8988T (cell line): Measurements from ENCODE around the gene ACTG2.
"Not testable (repeated sequence)": the region's sequence is repeated elsewhere in the genome, so short reads cannot be mapped to it uniquely, and the experiment has no call there.

Experiments used
- DNase-seq: peaks from one replicate; pipeline ENCODE4 v3.0.0; 2011

Gene ACTG2

DNA sequence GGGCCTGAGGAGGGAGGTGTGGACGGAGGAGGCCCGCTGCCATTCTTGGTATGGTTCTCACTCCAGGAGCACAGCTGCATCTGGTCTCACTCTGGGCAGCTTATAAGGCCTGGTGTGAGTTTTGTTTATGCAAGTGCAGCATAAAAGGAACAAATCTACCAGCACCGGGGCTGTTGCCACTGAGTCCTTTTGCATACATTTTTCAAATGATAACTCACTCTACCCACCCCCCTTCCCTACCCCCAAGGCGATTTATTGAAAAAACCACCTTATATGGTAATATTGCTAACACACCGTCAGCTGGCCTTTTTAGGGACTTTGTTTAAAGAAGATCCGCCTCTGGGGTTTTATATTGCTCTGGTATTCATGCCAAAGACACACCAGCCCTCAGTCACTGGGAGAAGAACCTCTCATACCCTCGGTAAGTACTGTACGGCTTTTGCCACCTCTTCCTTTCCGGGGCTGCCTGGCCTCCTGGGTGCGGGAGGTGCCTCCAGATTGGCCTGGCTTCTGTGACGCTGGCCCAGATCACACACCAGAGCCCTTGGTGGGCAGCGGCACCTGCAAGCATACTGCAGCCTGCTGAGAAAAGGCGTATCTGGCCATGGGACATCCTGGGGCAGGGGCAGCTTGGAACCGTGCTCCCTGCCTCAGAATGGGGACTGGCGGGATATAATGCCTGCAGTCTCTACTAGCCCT, at the start of gene ACTG2:
ACTG2 (plus strand) TSS at position 378 of the 699 bp plus-strand sequence. CDS start 8,304 bp downstream, outside the sequence.
- DNase-seq: no peak

GRCh38 chr2:73844087-73844486, 48.7 kb upstream of the ACTG2 start:
- no peak for DNase-seq

DNA sequence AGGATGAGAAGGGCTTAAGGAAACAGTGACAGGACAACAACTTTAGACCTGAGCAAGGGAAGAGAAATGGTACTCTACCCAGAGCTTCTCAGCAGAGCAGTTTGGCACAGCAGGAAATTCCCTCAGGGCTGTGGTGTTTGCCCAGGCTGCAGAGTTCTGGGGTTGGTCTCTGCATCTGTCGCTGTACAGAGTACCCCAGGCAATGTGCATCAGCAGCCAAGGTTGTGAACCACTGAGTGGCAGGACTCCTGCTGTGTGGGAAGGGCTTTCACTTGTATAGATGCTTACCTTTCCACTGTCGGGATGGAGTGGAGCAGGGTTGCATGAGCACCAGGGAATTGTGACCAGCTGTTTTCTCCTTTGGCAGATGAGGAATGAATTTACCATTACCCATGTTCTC, 42.8 kb upstream of the ACTG2 start:
- DNase-seq: no peak

GRCh38 chr2:73851274-73851673, 41.5 kb upstream of the ACTG2 start:
- DNase-seq: no peak

DNA sequence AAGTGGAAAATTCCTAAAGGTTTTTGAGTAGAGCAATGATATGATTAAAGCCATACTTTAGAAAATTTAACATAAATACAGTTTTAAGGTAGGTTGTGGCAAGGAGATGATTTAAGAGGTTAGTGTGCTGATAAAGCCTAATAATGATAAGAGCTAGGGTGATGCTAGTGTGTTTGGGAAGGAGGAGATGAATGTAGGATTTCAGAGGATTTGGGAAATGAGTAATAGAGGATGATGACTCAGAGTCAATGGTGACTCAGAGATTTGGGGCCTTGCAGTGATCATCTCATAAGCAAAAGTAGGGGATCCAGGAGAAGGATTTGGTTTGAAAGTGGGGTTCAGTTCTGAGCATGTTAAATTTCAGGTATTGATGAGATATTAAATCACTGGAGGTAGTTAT, 40.8 kb upstream of the ACTG2 start:
- DNase-seq: no peak

GRCh38 chr2:73855526-73855925, 37.3 kb upstream of the ACTG2 start:
- DNase-seq: no peak

GRCh38 chr2:73856214-73856613, 36.6 kb upstream of the ACTG2 start:
- no peak for DNase-seq

- DNase-seq: no peak
Observed at GRCh38 chr2:73859721-73860586, 32.9 kb upstream of the ACTG2 start.

- DNase-seq: no peak
Observed at GRCh38 chr2:73862987-73863386, 29.8 kb upstream of the ACTG2 start.

DNA sequence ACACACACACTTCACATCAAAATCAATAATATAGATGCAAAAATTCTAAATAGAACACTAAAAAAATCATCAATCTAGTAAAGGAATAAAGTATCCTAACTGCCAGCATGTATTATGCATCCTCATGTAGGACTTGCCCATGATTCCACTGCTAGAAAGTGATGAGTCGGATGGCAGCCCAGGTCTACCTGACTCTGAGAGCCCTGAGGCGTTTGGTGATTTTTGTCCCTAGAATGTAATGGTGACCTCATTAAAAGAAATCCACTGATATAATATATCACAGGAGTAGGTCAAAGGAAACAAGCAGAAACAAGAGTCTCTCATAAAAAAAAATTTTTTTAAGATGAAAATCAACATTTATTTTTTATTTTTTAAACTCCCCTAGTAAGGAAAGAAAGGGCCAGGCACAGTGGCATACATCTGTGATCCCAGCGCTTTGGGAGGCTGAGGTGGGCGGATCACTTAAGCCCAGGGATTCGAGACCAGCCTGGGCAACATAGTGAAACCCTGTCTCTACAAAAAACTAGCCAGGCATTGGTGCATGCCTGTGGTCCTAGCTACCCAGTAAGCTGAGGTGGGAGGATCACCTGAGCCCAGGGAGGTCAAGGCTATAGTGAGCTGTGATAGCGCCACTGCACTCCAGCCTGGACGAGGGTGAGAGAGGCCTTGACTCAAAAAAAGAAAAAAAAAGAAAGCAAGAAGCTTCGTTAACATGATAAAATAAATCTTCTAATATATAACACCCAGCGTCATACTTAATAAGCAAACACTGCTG, 24.4 kb upstream of the ACTG2 start:
- DNase-seq: no peak

DNA sequence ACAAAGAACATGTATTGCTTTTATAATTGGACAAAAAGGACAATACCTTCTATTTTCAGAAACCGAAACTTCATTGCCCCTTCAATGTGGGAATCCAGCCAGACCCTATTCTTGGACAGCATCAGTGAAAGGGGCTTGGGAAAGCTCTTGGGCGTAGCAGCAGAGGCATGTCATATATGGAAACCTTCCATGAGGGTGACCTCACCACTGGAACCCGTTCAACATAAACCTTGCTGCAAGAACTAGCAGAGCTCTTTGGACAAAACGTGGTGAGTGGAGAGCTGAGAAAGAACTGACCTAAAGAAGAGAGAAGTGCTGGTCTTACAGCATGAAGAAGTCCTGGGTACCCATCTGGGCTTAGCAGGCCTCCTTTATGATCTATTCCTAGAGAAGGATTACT, 22.7 kb upstream of the ACTG2 start:
- no peak for DNase-seq

DNA sequence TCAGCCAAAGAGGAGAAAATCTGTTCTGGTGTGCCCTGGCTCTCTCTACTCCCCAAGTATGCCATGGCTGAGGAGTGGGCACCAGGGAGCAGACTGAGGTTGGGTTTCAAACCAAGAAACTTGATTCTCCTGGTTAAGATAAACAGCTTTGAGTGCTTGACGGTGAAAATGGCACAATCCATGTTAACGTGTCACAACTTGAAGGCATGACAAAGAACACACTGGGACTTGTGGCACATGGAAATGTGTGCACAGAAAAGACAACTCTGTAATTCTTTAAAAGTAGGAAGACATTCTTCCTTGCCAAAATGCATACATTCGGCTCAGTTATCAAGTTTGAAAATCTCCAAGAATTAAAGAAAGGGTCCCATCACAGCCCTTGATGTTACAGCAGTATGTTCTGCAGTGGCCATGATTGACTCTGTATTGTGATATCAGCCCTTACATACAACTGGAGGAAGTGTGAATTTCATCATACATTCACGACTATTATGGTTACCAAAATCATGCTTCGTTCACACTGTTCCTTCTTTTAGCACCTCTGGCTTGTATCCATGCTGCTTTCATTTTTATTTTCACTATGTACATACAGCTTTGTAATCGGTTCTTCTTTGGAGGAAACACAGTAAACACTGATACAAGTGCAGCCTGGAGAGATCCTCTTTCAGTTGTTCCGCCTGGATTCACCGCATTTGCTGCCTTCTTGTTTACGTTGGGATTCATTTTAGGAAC, 15.6 kb upstream of the ACTG2 start:
- no peak for DNase-seq

- DNase-seq: not testable (repeated sequence)
Observed at GRCh38 chr2:73877984-73878383, 14.8 kb upstream of the ACTG2 start.

DNA sequence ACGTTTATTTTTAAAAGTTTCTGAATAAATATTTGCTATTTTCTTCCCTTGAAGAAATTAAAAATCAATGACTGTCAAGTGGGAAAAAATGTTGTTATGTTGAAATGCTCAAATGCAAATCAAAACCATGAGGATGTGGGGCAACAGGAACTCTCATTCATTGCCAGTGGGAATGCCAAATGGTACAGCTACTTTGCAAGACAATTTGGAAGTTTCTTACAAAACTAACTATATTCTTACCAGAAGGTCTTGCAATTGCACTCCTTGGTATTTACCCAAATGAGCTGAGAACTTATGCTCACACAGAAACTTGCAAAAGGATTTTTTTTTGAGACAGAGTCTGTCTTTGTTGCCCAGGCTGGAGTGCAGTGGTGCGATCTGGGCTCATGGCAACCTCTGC, 7.4 kb upstream of the ACTG2 start:
- DNase-seq: no peak

DNA sequence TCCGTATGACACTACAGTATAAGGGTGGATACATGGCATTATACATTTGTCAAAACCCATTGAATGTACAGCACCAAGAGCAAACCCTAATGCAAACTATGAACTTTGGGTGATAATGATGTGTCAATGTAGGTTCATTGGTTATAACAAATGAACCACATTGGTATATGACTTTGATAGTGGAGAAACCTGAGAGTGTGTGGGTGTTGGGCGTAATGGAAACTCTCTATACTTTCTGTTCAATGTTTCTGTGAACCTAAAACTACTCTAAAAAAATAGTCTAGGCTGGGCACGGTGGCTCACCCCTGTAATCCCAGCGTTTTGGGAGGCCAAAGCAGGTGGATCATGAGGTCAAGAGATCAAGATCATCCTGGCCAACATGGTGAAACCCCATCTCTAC, 6.5 kb upstream of the ACTG2 start:
- DNase-seq: no peak

DNA sequence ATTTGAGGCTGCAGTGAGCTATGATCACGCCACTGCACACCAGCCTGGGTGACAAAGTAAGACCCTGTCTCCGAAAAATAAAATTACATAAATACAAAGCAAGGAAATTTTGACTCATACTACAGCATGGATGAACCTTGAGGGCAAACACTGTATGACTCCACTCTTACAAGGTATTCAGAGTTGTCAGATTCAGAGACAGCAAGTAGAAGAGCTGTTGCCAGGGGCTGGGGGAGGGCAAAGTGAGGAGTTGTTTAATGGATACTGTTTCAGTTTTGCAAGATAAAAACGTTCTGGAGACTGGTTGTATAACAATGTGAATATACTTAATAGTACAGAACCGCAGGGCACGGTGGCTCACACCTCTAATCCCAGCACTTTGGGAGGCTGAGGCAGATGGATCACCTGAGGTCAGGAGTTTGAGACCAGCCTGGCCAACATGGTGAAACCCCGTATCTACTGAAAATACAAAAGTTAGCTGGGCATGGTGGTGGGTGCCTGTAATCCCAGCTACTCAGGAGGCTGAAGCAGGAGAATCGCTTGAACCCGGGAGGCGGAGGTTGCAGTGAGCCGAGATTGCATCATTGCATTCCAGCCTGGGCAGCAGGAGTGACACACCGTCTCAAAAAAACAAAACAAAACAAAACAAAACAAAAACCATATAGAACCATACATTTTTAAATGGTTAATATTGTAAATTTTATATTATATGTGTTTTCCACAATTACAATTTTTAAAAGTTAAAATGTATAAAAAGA, 5.0 kb upstream of the ACTG2 start:
- DNase-seq: not testable (repeated sequence)

DNA sequence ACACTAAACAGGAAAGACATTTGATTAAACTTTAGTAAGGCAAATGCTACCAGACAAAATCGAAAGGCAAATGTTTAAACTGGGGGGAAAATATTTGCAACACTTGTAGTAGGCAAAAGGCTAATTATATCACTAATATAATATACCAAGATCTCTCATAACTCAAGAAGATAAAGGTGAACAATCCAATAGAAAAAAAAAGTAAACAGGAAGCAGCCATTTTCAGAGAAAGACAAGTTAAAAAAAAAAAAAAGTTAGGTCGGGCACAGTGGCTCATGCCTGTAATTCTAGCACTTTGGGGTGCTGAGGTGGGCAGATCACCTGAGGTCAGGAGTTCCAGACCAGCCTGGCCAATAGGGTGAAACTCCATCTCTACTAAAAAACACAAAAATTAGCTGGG, 4.4 kb upstream of the ACTG2 start:
- no peak for DNase-seq

DNA sequence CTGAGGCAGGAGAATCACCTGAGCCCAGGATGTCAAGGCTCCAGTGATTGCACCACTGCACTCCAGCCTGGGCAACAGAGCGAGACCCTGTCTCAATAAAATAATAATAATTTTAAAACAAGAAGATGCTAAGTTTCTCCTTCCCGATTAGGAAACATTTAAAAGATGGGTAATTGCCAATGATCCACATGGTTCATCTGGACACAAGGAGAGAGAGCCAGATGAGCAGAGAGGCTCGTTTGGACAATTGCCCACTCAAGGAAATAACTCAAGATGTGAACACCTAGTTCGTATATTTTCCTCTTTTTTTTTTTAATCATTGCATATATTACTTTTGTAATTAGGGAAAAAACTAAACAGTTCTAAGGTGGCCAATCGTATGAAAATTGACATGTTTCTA, 3.6 kb upstream of the ACTG2 start:
- DNase-seq: no peak

- no peak for DNase-seq
Observed at GRCh38 chr2:73890301-73891092, 2.3 kb upstream of the ACTG2 start.

- no peak for DNase-seq
Observed at GRCh38 chr2:73891276-73891901, 1.4 kb upstream of the ACTG2 start.
